Uterus (tissue), 4 donors: ENCODE data around the gene PLRG1. TPM values are rescaled to one million over a fixed set of nuclear protein-coding genes. Genes with fewer than 3 reads are reported as not detected.

Source experiments
- DNase-seq, 2 donors: peaks; one replicate each; pipeline ENCODE4 v3.0.0-alpha.2; 2019 to 2020
- H3K27ac ChIP-seq, 2 donors: fragments of 200-600 bp; sonication (generic); 1 replicate in 1 of 2; 2 replicates in 1 of 2; pipeline ENCODE4 v1.5.1; 2016 to 2018
- H3K27me3 ChIP-seq, 2 donors: fragments of 200-600 bp; sonication (generic); one replicate each; pipeline ENCODE4 v1.5.1; 2018 to 2019; ENCODE audit warnings: control low read depth in 1 of 2
- H3K36me3 ChIP-seq, 2 donors: fragments of 200-600 bp; sonication (generic); one replicate each; pipeline ENCODE4 v1.5.1; 2019; ENCODE audit warnings: control low read depth in 1 of 2
- H3K4me1 ChIP-seq, 2 donors: fragments of 200-600 bp; sonication (generic); one replicate each; pipeline ENCODE4 v1.5.1; 2018 to 2019; ENCODE audit warnings: control low read depth in 1 of 2
- H3K4me3 ChIP-seq, 2 donors: fragments of 200-600 bp; sonication (generic); 1 replicate in 1 of 2; 2 replicates in 1 of 2; pipeline ENCODE4 v1.5.1; 2018 to 2019; ENCODE audit warnings: mild to moderate bottlenecking in 1 of 2
- H3K9me3 ChIP-seq, 2 donors: fragments of 200-600 bp; sonication (generic); one replicate each; pipeline ENCODE4 v1.5.1; 2019; ENCODE audit warnings: control low read depth in 1 of 2
- CTCF ChIP-seq, 4 experiments: fragments of 200-600 bp in 2 of 4; fragments of 450-650 bp in 2 of 4; sonication (generic) in 2 of 4; IDR thresholded peaks; one replicate each; pipeline ENCODE4 v1.5.1; 2016 to 2019; ENCODE audit warnings: antibody characterized with exemption in 4 of 4, mild to moderate bottlenecking in 2 of 4, moderate library complexity in 1 of 4
- POLR2A ChIP-seq, 2 donors: fragments of 450-650 bp; IDR thresholded peaks; one replicate each; pipeline ENCODE4 v1.6.1; 2016; ENCODE audit warnings: antibody characterized with exemption in 2 of 2, mild to moderate bottlenecking in 1 of 2, moderate library complexity in 1 of 2
- intact Hi-C: fragments of 100-400 bp; cut with DNase I; formaldehyde crosslinking; loops from one replicate; pipeline ENCODE4 v1.15.1; 2023; ENCODE audit warnings: low total_unique reads
- total RNA-seq, 4 donors: library from RNA; depleted of rRNA in 3 of 4; stranded (reverse); fragments of >200 nt in 3 of 4; gene quantifications; one replicate each; pipeline versions ENCODE4 v1.1.0 to v1.2.4, GENCODE V29; 2014 to 2023
- donor health status: DM: yes; HTN: yes; CAD: no.

Gene PLRG1
- total RNA-seq, 4 donors from 2014 or later: 24.1 to 99.1 (median 85.2) TPM

- intact Hi-C loops: no loop called here
- no peak overlapping the region for H3K27ac ChIP-seq
- no peaks in the 10 kb centered on the region for H3K4me1 ChIP-seq
- H3K4me3 ChIP-seq: no peak overlapping the region
- no peaks in the 10 kb centered on the region for H3K36me3 ChIP-seq
- DNase-seq: no peak
- no peaks in the 10 kb centered on the region for H3K9me3 ChIP-seq
- H3K27me3 ChIP-seq: no peaks in the 10 kb centered on the region
- TF ChIP-seq CTCF (IDR thresholded peaks at IDR 0.05) (no peak), POLR2A (IDR thresholded peaks at IDR 0.05) (no peak)
Observed at GRCh38 chr4:154559494-154560418, 9.6 kb upstream of the PLRG1 start.

- no peaks in the 10 kb centered on the region for H3K27me3 ChIP-seq
- intact Hi-C loops: no loop called here
- no peaks in the 10 kb centered on the region for H3K9me3 ChIP-seq
- H3K27ac ChIP-seq: no peak overlapping the region
- H3K36me3 ChIP-seq: no peaks in the 10 kb centered on the region
- H3K4me3 ChIP-seq: no peak overlapping the region
- TF ChIP-seq CTCF (IDR thresholded peaks at IDR 0.05): no peak
- no peak for TF ChIP-seq POLR2A (IDR thresholded peaks at IDR 0.05)
- DNase-seq: no peak
- no peaks in the 10 kb centered on the region for H3K4me1 ChIP-seq
Observed at GRCh38 chr4:154559141-154559493, 8.9 kb upstream of the PLRG1 start.

- Histone ChIP-seq H3K27me3 (no peaks in the 10 kb centered on the region), H3K36me3 (no peaks in the 10 kb centered on the region), H3K4me3 (no peak overlapping the region), H3K27ac (peak overlapping the region; percentile 35 to 36), H3K4me1 (peaks cover 0 to 11% of the 10 kb centered on the region in 2 donors), H3K9me3 (no peaks in the 10 kb centered on the region)
- intact Hi-C loops: no loop called here
- DNase-seq: peak; percentile 76 to 78
- TF ChIP-seq POLR2A (IDR thresholded peaks at IDR 0.05): no peak
- peak; percentile 65 to 86 (median 74) for TF ChIP-seq CTCF (IDR thresholded peaks at IDR 0.05)
Observed at GRCh38 chr4:154551872-154552686, 1.9 kb upstream of the PLRG1 start.

- H3K27ac ChIP-seq: no peak overlapping the region
- peaks cover 0 to 11% of the 10 kb centered on the region in 2 donors for H3K4me1 ChIP-seq
- no peaks in the 10 kb centered on the region for H3K9me3 ChIP-seq
- no peak for DNase-seq
- H3K4me3 ChIP-seq: no peak overlapping the region
- no peaks in the 10 kb centered on the region for H3K36me3 ChIP-seq
- no peaks in the 10 kb centered on the region for H3K27me3 ChIP-seq
- intact Hi-C loops: no loop called here
- TF ChIP-seq CTCF (IDR thresholded peaks at IDR 0.05) (no peak), POLR2A (IDR thresholded peaks at IDR 0.05) (no peak)
Observed at GRCh38 chr4:154545689-154546088, 4.5 kb downstream of the PLRG1 start.
